GM12878 (cell line): ENCODE data around the gene DACH1. TPM values are rescaled to one million over a fixed set of nuclear protein-coding genes. Genes with fewer than 3 reads are reported as not detected.

ENCODE experiments used
- ATAC-seq: fragments of 200-7000 bp; cut with Tn5 transposase; 3 replicates; pipeline ENCODE4 v1.9.1; 2020; ENCODE audit warnings: mild to moderate bottlenecking, moderate library complexity
- BruUV-seq: library from RNA; stranded (reverse); fragments of 400-500 nt; replicated peaks from 2 replicates; lab custom pipeline; 2021; lab: Mats Ljungman, UMichigan
- CTCF ChIA-PET: fragments of 300-600 bp; sonication (Branson Sonifier 250); formaldehyde crosslinking; extraction: SDS; loops from one replicate; lab custom pipeline; 2021; ENCODE audit warnings: inconsistent platforms; lab: Yijun Ruan, JAX
- POLR2A ChIA-PET: fragments of 350-600 bp; formaldehyde crosslinking; extraction: SDS; loops from one replicate; lab custom pipeline; 2021; ENCODE audit warnings: inconsistent platforms; lab: Charles Lee
- RAD21 ChIA-PET: fragments of 300-600 bp; sonication (Branson Sonifier 250); formaldehyde crosslinking; loops from one replicate; lab custom pipeline; 2023; ENCODE audit warnings: antibody characterized with exemption; ENCODE audit not compliant: unreplicated experiment; lab: Charles Lee
- SMC1A ChIA-PET: fragments of 300-600 bp; sonication (Branson Sonifier 250); formaldehyde crosslinking; loops from one replicate; lab custom pipeline; 2023; ENCODE audit not compliant: unreplicated experiment, uncharacterized antibody; lab: Charles Lee
- DNase-seq: peaks from one replicate; pipeline ENCODE4 v3.0.0-alpha.2; 2011; ENCODE audit warnings: low read depth, low spot score
- FAIRE-seq: peaks from 3 replicates; lab custom pipeline; 2011; peaks lifted over from hg19 to GRCh38; lab: Jason Lieb, UNC
- H2AFZ ChIP-seq: 2 replicates; pipeline ENCODE4 v1.6.0; 2011; ENCODE audit warnings: low read depth, low read length, control low read depth; ENCODE audit not compliant: control insufficient read depth
- H3K27ac ChIP-seq: 2 replicates; pipeline ENCODE4 v1.5.1; 2011; ENCODE audit warnings: control low read depth; ENCODE audit not compliant: control insufficient read depth, insufficient read depth
- H3K27me3 ChIP-seq, 2 experiments: replicated peaks in 1 of 2; 2 replicates each; pipeline versions ENCODE4 v1.6.0 to v1.6.1; 2011; ENCODE audit warnings: low read length in 1 of 2; ENCODE audit not compliant: control insufficient read depth in 2 of 2, insufficient read depth in 2 of 2
- H3K36me3 ChIP-seq, 2 experiments: 2 replicates each; pipeline ENCODE4 v1.5.1; 2011; ENCODE audit warnings: low read length in 1 of 2; ENCODE audit not compliant: control insufficient read depth in 2 of 2, insufficient read depth in 2 of 2
- H3K4me1 ChIP-seq: 2 replicates; pipeline ENCODE4 v1.6.1; 2011; ENCODE audit warnings: mild to moderate bottlenecking, low read length, moderate library complexity, mixed read lengths; ENCODE audit not compliant: control insufficient read depth, insufficient read depth
- H3K4me2 ChIP-seq: 2 replicates; pipeline ENCODE4 v1.6.0; 2011; ENCODE audit warnings: control low read depth; ENCODE audit not compliant: control insufficient read depth, insufficient read depth
- H3K4me3 ChIP-seq: fragments of 200-600 bp; sonication (generic); 2 replicates; pipeline ENCODE4 v1.5.1; 2016
- H3K79me2 ChIP-seq: 2 replicates; pipeline ENCODE4 v1.6.0; 2011; ENCODE audit warnings: low read length; ENCODE audit not compliant: control insufficient read depth, insufficient read depth
- H3K9ac ChIP-seq: 2 replicates; pipeline ENCODE4 v1.8.0; 2011; ENCODE audit warnings: low read length, control low read depth, mixed read lengths; ENCODE audit not compliant: control insufficient read depth, insufficient read depth
- H3K9me3 ChIP-seq: replicated peaks from 3 replicates; pipeline ENCODE4 v1.5.1; 2011; ENCODE audit warnings: mild to moderate bottlenecking, low read length; ENCODE audit not compliant: control insufficient read depth, insufficient read depth
- H4K20me1 ChIP-seq: 2 replicates; pipeline ENCODE4 v1.6.0; 2011; ENCODE audit not compliant: control insufficient read depth, insufficient read depth
- CHD4 ChIP-seq: fragments of 200-600 bp; sonication (generic); IDR thresholded peaks from 2 replicates; pipeline ENCODE4 v1.6.1; 2016; ENCODE audit warnings: mild to moderate bottlenecking
- E2F8 ChIP-seq: fragments of 450-650 bp; IDR thresholded peaks from 2 replicates; pipeline ENCODE4 v1.6.1; 2018; ENCODE audit warnings: mild to moderate bottlenecking, low read depth, moderate library complexity; ENCODE audit not compliant: partially characterized antibody
- IRF5 ChIP-seq: fragments of 450-650 bp; IDR thresholded peaks from 2 replicates; pipeline ENCODE4 v1.6.1; 2017; ENCODE audit warnings: borderline replicate concordance
- PKNOX1 ChIP-seq: fragments of 450-650 bp; IDR thresholded peaks from 2 replicates; pipeline ENCODE4 v1.6.1; 2016; ENCODE audit warnings: mild to moderate bottlenecking
- RFX5 ChIP-seq: IDR thresholded peaks from 2 replicates; pipeline ENCODE4 v1.6.1; 2011; ENCODE audit warnings: low read depth, low read length, improper control_type of control experiment
- SKIL ChIP-seq: fragments of 450-650 bp; IDR thresholded peaks from 2 replicates; pipeline ENCODE4 v1.6.1; 2017; ENCODE audit warnings: mild to moderate bottlenecking, low read depth, inconsistent platforms; ENCODE audit not compliant: poor library complexity, severe bottlenecking
- WGBS: methylation state at CpG from one replicate; pipeline ENCODE4 v1.1.6; 2016; ENCODE audit warnings: low lambda C conversion rate; ENCODE audit not compliant: insufficient replicate concordance, insufficient coverage; ENCODE audit errors: missing lambda C conversion rate; 5-methylcytosine and 5-hydroxymethylcytosine counted together
- in situ Hi-C: fragments of 300-500 bp; cut with MboI; formaldehyde crosslinking; loops from 9 replicates; pipeline ENCODE4 v1.14.3; 2018; ENCODE audit warnings: mixed read lengths
- intact Hi-C: fragments of 100-400 bp; cut with micrococcal nuclease; formaldehyde crosslinking; loops from one replicate; pipeline ENCODE4 v1.14.2; 2022; ENCODE audit not compliant: unreplicated experiment
- polyA plus RNA-seq, 11 experiments: library from polyadenylated mRNA; depleted of rRNA in 4 of 11; unstranded in 6 of 11; stranded (reverse) in 5 of 11; fragments of >200 nt; fragmentation: Nextera tagmentation in 4 of 11; fragmentation: Illumina TruSeq in 1 of 11; extraction: Ambion mirVana in 4 of 11; extraction: Trizol in 1 of 11; gene quantifications; 1 replicate in 1 of 11; 2 replicates in 10 of 11; pipeline versions ENCODE4 v1.2.1 to v1.2.3, GENCODE V29; 2011 to 2016; ENCODE audit warnings: inconsistent platforms in 2 of 11, missing spikeins in 2 of 11, low read depth in 1 of 11
- total RNA-seq, 4 experiments: library from RNA; depleted of rRNA in 3 of 4; stranded (reverse); fragments of >200 nt in 3 of 4; fragmentation: Illumina TruSeq in 1 of 4; extraction: Trizol in 1 of 4; gene quantifications; 2 replicates each; pipeline versions ENCODE4 v1.2.1 to v1.2.3, GENCODE V29; 2013 to 2021

DACH1 gene
- total and polyA plus RNA-seq, 10 of the 15 experiments (the other 5 are each of a cell fraction or from before 2014, with no cell fraction given), result 0.05 TPM; not detected in 9

GRCh38 chr13:71485913-71486312 is 381.1 kb downstream of the DACH1 start:
- no TSS peak for BruUV-seq
- no peak for ATAC-seq
- no peak overlapping the region for H3K4me3 ChIP-seq
- no peak overlapping the region for H2AFZ ChIP-seq
- H3K27me3 ChIP-seq, result no peaks in the 10 kb centered on the region; a peak in 1 of 4 replicates
- intact Hi-C loops (no loop called here), in situ Hi-C loops (no loop called here)
- 6% methylated on average over 1 of the region's 1 CpG for WGBS
- ChIA-PET RAD21 (no interaction called here), CTCF (no interaction called here), SMC1A (no interaction called here), POLR2A (no interaction called here)
- TF ChIP-seq CHD4, result no peak
- FAIRE-seq, result no peak
- no peaks in the 10 kb centered on the region for H3K9me3 ChIP-seq
- no peak overlapping the region for H3K9ac ChIP-seq
- no peak overlapping the region for H3K4me2 ChIP-seq
- no peaks in the 10 kb centered on the region for H4K20me1 ChIP-seq
- H3K27ac ChIP-seq, result no peak overlapping the region
- no peak for DNase-seq
- H3K36me3 ChIP-seq, result no peaks in the 10 kb centered on the region
- H3K4me1 ChIP-seq, result no peaks in the 10 kb centered on the region
- H3K79me2 ChIP-seq, result no peaks in the 10 kb centered on the region

- intact Hi-C loops, result no loop called here
- RAD21 ChIA-PET, result no interaction called here
- no peak overlapping the region for H3K9ac ChIP-seq
- no peaks in the 10 kb centered on the region for H3K9me3 ChIP-seq
- POLR2A ChIA-PET, result no interaction called here
- BruUV-seq, result no TSS peak
- ATAC-seq (no peak), FAIRE-seq (no peak), DNase-seq (no peak)
- no peaks in the 10 kb centered on the region for H3K79me2 ChIP-seq
- H2AFZ ChIP-seq, result no peak overlapping the region
- in situ Hi-C loops, result no loop called here
- no peaks in the 10 kb centered on the region for H4K20me1 ChIP-seq
- no peak overlapping the region for H3K27ac ChIP-seq
- H3K27me3 ChIP-seq, result no peaks in the 10 kb centered on the region
- H3K4me1 ChIP-seq, result no peaks in the 10 kb centered on the region
- no peaks in the 10 kb centered on the region for H3K36me3 ChIP-seq
- no peak overlapping the region for H3K4me2 ChIP-seq
- SMC1A ChIA-PET, result no interaction called here
- CTCF ChIA-PET, result no interaction called here
- no peak overlapping the region for H3K4me3 ChIP-seq
- TF ChIP-seq RFX5 (no peak), IRF5 (no peak), E2F8 (no peak), SKIL (no peak), PKNOX1 (no peak)
These were observed 383.3 kb downstream of the DACH1 start for GRCh38 chr13:71483733-71484132.
